ENCODE measurements around the gene ING5. TPM values are rescaled to one million over a fixed set of nuclear protein-coding genes. Genes with fewer than 3 reads are reported as not detected.

ING5 gene
- polyA plus RNA-seq, 3 donors = 37.5 to 43.5 (median 40.0) TPM

DNA sequence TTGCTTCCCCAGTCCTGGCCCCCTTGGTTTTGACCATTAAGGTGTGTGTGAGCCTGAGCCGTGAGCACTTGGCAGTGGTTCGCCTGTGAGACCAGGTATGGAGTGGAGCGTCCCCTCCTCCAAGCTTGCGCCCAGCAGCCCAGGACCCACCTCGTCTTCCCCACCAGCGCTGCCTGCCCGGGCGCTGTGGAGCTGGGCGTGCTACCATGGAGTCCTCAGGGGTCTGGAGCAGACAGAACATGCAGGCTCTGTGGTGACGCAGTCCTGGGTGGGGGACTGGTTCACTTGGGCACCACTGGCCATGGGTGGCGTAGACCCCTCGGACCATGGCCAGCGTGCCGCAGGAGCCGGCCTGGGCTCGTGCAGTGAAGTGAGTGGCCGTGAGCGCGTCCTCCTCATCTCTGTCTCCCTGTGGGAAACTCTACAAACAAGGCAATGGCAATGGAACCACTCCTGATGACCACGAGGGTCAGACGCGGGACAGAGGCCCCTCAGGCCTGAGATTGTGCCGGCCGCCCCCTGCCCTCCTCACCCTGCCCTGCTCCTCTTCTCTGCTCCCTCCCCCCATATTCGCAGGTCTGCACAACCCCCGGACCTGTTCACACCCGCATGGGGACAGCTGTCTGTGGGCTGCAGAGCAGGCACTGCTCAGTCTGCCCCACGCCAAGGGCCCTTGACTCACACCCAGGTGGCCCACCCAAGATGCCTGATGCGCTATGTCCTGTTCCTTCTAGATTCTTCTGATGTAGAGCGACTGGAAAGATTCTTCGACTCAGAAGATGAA, 30.2 kb upstream of the ING5 start:
- DNase-seq (ENCODE audit: low read depth in 3 of 3, low spot score in 2 of 3) = no peak

DNA sequence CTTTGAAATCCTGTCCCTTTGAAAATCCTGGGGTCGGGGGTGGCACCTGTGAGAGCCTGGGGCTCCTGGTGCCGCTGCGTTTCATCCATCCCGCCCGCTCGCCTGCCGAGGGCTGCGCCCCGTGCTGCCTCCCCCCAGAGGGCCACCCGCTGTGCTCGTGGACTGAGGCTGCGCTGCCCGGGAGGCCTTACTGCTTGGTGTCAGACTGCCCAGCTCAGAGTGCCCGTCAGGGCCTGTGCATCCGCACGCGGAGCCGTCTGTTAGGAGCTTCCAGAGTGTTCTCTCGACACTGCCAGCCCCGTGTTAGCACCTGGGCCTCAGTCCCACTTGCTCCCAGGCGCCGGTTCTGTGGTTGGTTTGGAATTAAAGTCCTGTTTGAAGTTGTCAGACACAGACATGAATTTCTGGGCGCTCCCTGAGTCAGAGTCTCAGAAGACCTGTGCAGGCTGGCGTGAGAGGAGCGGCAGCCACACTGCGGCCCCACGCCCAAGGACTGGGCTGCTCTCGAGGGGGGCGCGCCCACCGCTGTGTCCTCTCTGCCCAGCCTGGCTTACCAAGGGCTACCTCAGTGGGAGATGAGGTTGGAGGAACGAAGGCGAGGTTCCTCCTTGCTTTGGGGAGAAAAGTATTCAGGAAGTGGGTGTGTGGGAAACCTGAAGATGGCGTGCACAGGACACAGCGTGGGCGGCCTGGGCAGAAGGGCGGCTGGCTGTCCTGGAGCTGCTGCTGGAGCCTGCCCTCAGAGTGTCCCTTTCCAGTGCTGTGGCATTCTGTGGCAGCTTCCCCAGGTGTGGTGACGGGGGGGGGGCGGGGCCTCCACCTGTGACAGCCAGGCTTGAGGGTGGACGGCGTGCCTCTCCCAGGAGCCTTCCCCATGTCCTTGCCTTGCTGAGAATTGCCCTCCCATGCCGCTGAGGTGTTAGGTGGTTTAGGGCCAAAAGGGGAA, 29.3 kb upstream of the ING5 start:
- no peak for DNase-seq (ENCODE audit: low read depth in 3 of 3, low spot score in 2 of 3)

DNA sequence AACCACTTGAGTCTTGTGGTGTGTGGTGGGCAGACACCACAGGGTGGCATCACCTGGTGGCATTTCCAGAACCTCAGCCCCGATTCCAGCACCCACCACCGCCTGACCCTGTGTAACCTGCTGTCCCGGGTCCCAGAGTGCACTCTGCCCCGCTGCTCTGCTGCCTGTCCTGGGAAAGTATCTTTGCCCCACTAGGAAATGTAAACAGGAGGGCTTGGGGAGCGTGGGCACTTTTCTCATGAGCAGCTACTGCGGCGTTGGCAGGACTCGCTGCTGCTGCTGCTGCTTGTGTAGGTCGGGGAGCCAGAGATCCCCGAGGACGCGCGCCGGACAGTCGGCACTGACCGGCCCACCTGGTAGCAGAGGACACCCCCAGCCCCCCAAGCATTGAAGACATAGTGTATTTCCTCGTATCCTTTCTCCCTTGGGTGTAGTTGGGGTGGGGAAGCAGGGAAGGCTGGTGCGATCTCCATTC, 28.6 kb upstream of the ING5 start:
- DNase-seq (ENCODE audit: low read depth in 3 of 3, low spot score in 2 of 3) = no peak

DNA sequence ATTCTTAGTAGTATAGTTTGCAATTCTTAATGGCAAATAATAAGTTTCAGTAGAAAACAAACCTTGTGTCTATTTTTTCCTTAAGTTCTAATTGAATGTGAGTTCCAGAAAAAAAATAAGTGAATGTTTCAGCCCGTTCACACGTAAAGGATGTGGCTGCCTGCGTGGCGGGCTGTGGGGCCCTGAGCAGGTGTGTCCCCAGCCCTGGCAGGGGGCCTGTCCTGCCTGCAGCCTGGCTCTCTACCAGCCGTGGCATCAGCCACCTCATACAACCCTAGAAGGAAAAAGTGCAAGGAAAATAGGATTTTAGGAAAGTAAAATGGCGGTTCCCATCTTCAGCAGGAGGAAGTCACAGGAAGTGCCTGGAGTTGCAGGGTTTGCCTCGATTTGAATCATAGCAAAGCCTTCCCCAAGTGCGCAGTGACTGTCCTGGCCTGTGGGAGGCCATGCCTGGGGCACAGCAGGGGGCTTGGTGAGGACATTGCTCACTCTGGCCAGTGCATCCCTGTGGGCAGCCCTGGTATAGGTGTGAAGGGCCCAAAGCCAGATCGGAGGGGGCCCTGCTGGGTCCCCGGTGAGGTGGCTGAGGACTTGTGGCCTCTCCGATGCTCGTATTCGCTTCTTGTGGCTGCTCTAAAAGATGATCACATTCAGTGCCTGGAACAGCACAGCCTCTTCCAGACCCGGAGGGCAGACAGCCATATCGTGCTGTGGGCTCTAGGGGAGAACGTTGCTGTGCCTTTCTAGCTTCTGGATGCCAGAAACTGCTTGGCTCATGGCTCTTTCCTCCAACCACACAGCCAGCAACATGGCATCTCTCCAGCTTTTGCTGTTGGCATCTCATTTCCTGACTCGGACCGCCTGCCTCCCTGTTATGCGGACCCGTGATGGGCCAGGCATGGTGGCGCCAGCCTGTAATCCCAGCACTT, 27.8 kb upstream of the ING5 start:
- no peak for DNase-seq (ENCODE audit: low read depth in 3 of 3, low spot score in 2 of 3)

DNA sequence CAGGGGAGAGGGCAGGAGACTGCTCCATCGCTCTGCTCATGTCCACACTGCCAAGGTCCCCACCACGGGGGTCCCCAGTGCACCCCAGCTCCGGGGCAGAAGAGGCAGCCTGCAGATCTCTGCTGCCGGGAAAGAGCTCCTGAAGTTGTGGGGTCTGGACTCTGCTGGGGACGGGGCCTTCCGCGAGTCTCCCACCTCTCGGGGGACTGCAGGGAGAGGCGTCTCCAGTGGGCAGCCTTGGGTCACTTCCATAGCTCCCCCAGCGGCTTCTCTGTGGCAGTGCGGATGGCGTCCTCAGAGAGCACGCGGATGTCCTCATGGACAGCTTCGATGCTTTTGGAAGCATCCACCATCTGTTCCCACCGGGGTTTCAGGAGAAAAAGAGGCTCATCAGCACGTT, 26.0 kb upstream of the ING5 start:
- no peak for DNase-seq (ENCODE audit: low read depth in 3 of 3, low spot score in 2 of 3)

DNA sequence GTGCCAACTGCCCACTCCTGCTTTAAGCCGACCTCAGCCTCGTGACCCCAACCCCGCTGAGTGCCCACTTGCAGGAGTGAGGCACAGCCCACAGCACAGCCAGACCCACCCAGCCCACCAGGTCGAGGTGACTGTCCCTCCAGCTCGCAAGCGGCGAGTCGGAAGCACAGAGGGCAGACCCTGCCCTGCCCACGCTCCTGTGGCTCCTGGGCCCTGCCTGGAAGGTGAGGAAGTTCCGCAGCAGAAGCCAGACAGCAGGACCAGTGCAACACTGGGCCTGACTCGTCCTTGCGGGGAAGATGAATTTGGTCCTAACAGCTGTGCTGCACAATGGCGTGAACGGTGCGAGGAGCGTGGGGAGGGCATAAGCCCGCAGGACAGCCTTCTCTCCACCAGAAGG, 25.2 kb upstream of the ING5 start:
- DNase-seq (ENCODE audit: low read depth in 3 of 3, low spot score in 2 of 3) = no peak

DNA sequence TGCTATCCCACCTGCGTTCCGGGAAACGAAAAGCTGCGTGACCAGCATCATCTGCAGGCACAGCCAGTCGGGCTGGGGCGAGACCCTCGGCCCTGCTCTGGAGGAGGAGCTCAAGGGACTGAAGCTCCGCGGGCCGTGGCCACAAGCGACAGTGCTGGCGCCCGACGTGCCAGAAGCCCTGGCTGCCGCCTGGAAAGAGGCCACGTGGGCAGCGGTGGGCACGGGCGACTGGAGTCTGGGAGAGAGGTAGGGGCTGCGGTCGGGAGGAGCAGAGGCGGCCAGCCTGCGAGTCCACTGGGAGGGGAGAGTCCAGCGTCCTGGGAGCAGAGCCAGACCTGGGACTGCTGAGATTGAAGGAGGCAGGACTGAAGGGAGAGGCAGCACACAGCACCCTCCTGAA, 24.4 kb upstream of the ING5 start:
- DNase-seq (ENCODE audit: low read depth in 3 of 3, low spot score in 2 of 3) = no peak

DNA sequence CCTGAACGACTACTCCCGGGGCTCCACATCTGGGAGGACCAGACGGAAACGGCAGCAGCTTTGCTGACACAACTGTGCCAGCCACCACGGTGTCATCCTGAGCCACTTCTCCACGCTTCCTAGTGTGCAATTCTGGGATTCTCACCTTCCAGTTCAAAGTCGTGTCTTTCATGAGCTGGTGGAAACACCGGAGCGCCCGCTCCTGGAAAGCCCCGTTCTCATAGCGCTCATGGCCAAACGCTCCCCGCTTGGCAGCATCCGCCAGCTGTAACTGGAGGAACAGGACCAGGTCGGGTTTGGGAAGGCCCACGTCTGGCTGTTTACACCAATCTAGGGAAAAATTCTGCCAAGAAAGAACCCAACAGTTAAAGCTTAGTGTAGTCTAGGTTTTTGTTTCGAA, 23.5 kb upstream of the ING5 start:
- no peak for DNase-seq (ENCODE audit: low read depth in 3 of 3, low spot score in 2 of 3)

DNA sequence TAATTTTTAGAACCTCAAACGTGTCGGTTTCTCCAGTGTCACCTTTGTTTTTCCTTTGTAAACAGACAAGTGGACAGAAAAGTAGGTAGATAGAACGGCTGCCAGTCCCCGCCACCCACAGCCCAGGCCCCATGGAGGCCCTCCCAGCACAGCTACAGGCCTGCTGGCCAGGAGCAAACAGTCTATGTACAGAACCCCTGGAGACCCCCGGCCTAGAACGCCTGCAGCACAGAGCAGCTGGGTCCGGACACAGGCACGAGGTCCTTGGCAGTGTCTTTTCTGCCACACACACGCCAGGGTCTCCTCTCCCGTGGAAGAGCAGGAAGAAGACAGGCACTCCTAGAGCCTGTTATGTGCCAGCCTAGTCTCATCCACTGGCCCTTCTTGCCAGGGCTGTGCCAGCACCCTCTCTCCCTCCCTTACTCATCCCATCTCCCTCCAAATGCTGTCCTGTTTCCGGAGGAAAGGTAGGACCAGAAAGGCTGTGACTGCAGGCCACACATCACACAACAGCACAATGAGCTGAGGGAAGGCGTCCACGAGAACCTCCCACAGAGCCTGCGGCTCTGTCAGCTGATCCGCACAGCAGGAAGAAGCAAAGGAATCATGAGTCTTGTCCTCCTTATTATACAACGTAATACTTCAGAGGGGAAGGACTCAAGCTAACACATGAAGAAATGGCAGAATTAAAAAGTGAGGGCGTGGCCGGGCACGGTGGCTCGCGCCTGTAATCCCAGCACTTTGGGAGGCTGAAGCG, 22.9 kb upstream of the ING5 start:
- DNase-seq (ENCODE audit: low read depth in 3 of 3, low spot score in 2 of 3) = no peak

DNA sequence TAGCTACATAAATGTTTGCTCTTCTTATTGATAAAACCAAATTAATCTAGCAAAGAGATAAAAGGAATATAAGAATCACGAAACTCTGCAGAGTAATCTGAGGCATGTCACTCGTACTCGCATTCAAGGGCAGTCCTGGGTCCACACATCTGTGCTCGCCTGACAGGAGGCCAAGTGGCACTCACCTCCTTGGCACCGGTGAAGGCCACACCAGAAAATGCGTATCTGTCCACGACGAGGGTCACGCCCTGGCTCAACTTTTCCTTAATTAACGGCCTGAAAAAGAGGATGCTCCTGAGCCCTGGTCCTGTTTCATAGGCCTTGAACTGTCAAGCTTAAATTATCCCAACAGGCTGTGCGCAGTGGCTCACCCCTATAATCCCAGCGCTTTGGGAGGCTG, 21.8 kb upstream of the ING5 start:
- DNase-seq (ENCODE audit: low read depth in 3 of 3, low spot score in 2 of 3) = no peak

DNA sequence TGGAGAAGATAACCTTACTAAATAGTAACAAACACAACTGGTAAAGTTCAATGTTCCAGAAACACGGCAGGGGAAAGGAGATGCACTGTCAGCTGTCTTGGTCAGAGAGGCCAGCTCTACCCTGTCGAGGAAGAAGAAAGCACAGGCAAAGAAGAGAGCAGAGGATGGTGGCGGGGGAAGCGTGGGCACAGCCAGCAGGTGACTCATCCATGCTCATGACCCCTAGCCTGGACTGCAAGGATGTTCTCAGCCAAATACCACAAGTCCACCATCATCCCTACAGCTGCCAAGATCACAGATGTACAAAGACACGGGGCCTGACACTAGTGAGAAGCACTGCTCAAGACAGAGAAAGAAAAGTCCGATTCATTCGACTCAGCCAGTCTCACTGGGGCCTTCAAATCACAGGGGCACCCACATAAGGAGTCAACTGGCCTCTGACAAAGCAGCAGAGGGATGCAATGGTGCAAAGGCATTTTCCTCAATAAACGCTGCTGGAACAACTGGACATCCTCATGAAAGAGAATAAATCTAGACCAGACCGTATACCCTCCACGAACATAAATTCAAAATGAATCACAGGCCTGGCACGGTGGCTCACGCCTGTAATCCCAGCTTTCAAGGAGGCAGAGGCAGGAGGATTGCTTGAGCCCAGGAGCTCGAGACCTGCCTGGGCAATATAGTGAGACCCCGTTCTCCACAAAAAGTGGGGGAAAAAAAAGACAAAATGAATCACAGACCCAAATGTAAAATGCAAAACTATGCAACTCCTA, 20.8 kb upstream of the ING5 start:
- DNase-seq (ENCODE audit: low read depth in 3 of 3, low spot score in 2 of 3) = no peak

DNA sequence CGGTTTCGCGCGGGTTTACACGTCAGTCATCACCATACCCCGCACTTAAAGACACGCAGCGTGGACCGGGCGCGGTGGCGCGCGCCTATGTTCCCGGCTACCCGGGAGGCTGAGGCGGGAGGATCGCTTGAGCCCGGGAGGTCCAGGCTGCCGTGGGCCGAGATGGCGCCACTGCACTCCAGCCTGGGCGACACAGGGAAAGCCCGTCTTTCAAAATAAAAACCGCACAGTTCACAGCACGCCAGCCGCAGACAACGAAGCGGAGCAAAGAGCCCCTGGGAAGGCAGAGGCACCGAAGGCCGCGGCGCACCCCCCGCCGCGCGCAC, 15.6 kb upstream of the ING5 start:
- no peak for DNase-seq (ENCODE audit: low read depth in 3 of 3, low spot score in 2 of 3)

DNA sequence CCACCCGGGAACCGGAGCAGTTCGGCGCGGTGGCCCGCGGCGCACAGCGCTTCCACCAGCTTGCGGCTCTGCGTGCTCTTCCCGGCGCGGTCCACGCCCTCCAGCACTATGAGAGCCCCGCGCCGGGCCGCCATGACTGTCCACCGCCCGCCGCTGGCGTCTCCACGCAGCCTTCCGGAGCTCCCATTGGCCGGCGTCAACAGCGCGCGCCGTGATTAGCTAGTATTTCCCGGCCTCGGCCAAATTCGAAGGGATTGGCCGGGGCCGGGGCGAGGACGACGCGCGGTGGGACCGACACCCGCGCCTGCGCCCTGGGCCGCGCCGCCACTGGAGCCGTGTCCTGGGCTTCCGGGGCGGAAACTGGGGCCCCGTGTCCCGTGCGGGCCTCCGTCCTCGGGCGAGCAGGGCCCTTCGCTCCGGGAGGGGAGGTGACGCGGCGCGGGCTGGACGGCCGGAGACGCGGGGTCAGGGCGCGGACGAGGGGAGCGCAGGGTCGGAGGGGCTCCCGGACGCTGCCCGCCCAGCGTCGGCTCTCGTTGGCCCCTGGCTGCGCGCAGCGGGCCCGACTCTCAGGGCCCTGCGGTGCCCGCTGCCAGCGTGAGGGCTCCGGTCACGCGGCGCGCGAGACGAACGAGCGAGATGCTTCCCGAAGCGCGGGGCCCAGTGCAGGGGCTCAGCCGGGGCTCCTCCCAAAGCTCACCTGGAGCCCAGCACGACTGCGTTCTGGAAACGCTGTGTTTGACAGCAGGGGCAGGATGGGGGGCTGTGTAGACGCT, 15.0 kb upstream of the ING5 start, which contains the start of gene DTYMK:
DTYMK (minus strand) TSS at position 166 of the 776 bp plus-strand sequence; CDS start at position 134, 32 bp downstream.
- peak; percentile 60 to 92 (median 81) for DNase-seq (ENCODE audit: low read depth in 3 of 3, low spot score in 2 of 3)

DNA sequence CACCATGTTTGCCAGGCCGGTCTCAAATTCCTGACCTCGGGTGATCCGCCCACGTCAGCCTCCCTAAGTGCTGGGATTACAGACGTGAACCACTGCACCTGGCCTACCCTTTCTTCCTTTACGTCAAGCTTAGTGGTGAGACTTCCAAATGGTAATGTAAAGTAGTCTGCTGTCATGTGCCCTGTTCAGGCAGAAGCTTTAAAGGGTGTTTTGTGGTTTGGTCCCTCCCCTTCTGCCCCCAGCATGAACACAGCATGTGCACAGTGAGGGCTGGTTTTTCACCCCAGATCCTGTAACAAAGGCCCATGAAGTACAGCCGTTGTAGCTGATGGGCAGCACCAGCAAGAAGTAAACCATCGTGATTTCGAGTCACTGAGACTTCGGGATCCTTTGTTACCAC, 12.5 kb upstream of the ING5 start:
- DNase-seq (ENCODE audit: low read depth in 3 of 3, low spot score in 2 of 3) = no peak

DNA sequence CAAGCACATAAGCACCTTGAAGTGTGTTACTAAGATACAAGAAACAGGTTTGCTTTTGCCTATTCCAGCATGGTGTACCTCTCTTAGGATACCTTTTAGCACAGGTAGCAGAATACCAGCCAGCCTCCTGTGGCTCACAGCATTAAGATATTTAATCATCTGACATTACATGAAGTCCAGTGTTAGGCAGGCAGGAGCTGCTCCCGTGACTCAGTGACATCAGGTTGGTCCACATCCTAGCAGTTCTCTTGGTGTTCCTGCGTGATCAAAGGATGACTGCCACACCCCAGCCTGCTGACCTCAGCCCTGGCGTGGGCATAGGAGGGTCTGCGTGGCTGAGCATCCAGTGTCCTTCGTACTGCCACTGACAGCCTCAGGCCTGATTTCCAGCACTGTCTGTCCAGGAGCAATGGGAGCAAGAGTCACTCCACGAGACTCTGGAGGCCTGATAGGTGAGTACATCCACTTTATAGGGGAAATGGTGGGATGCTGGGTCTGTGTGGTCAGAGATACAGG, 11.6 kb upstream of the ING5 start:
- no peak for DNase-seq (ENCODE audit: low read depth in 3 of 3, low spot score in 2 of 3)

DNA sequence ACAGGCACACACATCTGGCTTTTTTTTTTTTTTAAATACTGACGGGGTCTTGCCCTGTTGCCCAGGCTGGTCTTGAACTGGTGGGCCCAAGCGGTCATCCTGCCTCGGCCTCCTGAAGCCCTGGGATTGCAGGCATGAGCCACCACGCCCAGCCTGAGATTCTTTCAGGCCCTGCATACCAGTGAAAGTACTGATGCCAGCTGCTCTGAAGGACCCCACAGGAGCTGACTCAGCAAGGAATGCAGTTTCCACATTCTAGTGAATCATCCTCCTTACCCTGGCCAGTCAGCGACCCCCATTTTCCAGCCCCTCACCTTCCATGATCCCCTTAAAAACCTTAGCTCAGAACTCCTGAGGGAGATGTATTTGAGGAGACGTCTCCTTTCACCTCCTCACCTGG, 9.4 kb upstream of the ING5 start:
- no peak for DNase-seq (ENCODE audit: low read depth in 3 of 3, low spot score in 2 of 3)

DNA sequence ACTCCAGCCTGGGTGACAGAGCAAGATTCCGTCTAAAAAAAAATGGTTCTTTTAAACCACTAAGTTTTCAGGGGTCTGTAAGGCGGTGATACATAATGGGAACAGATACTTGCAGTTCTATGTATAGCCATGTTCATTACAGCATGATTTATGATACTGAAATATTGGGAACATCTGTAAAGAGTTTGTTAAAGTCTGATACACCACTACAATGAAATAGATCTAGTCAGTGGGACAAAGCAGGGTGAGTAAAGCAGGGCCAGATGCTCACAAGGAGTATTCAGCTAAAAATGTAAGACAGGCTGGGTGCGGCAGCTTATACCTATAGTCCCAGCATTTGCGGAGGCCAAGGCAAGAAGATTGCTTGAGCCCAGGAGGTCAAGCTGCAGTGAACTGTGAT, 6.2 kb upstream of the ING5 start:
- DNase-seq (ENCODE audit: low read depth in 3 of 3, low spot score in 2 of 3) = no peak

DNA sequence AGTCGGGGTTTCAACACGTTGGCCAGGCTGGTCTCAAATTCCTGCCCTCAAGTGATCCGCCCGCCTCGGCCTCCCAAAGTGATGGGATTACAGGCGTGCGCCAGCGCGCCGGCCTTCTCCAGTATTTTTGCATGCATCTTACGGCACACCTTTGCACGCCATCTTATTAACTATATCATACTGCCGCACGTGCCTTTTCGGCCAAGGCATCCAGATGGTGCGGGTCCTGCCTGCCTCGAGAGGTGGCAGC, 765 bp upstream of the ING5 start:
- DNase-seq (ENCODE audit: low read depth in 3 of 3, low spot score in 2 of 3) = peak in 1 of 3 donors; percentile 33

All from right renal cortex interstitium (tissue), 3 donors.